B cell (primary cell): ENCODE data around the gene EPHB3. TPM values are rescaled to one million over a fixed set of nuclear protein-coding genes. Genes with fewer than 3 reads are reported as not detected.

ENCODE experiments used
- ATAC-seq: fragments of 200-7000 bp; cut with Tn5 transposase; one replicate; pipeline ENCODE4 v1.10.0; 2021; ENCODE audit warnings: low read depth, mild to moderate bottlenecking, moderate number of reproducible peaks, moderate library complexity
- CTCF ChIA-PET: fragments of 350-600 bp; sonication (Branson Sonifier 250); formaldehyde crosslinking; loops from one replicate; lab custom pipeline; 2021; ENCODE audit warnings: antibody characterized with exemption, inconsistent platforms; lab: Charles Lee
- POLR2A ChIA-PET: fragments of 350-600 bp; sonication (Branson Sonifier 250); formaldehyde crosslinking; loops from one replicate; lab custom pipeline; 2021; ENCODE audit warnings: antibody characterized with exemption; lab: Charles Lee
- DNase-seq: peaks from one replicate; pipeline ENCODE4 v3.0.0; 2013
- H2AFZ ChIP-seq: 2 replicates; pipeline ENCODE4 v1.6.1; 2012; ENCODE audit warnings: mild to moderate bottlenecking, low read depth, low read length; ENCODE audit not compliant: insufficient read depth, poor library complexity, severe bottlenecking
- H3K27ac ChIP-seq, 2 donors: 1 replicate in 1 of 2; 2 replicates in 1 of 2; pipeline ENCODE4 v1.5.1; 2012 to 2013; ENCODE audit warnings: low read length in 2 of 2, mild to moderate bottlenecking in 2 of 2, moderate library complexity in 1 of 2
- H3K27me3 ChIP-seq, 4 experiments: fragments of 200-600 bp in 1 of 4; sonication (generic) in 1 of 4; replicated peaks in 1 of 4; 1 replicate in 2 of 4; 2 replicates in 2 of 4; pipeline versions ENCODE4 v1.6.1 to v1.7.0; 2013 to 2016; ENCODE audit warnings: low read length in 3 of 4, mild to moderate bottlenecking in 2 of 4, mixed read lengths in 1 of 4, moderate library complexity in 1 of 4; ENCODE audit not compliant: insufficient read depth in 4 of 4, control insufficient read depth in 3 of 4; ENCODE audit errors: control extremely low read depth in 1 of 4
- H3K36me3 ChIP-seq, 2 experiments: replicated peaks in 1 of 2; 1 replicate in 1 of 2; 2 replicates in 1 of 2; pipeline versions ENCODE4 v1.6.1 to v1.7.1; 2013; ENCODE audit warnings: low read length in 1 of 2; ENCODE audit not compliant: insufficient read depth in 2 of 2, control insufficient read depth in 1 of 2; ENCODE audit errors: control extremely low read depth in 1 of 2, extremely low read depth in 1 of 2
- H3K4me1 ChIP-seq, 2 donors: fragments of 200-600 bp in 1 of 2; sonication (generic) in 1 of 2; 1 replicate in 1 of 2; 2 replicates in 1 of 2; pipeline versions ENCODE4 v1.5.1 to v1.6.1; 2013 to 2017; ENCODE audit warnings: low read length in 2 of 2; ENCODE audit not compliant: control insufficient read depth in 2 of 2, insufficient read depth in 2 of 2
- H3K4me2 ChIP-seq: replicated peaks from 2 replicates; pipeline ENCODE3; 2012; ENCODE audit warnings: mild to moderate bottlenecking, low read depth, low read length; ENCODE audit not compliant: poor library complexity, severe bottlenecking
- H3K4me3 ChIP-seq, 5 experiments: fragments of 200-600 bp in 1 of 5; sonication (generic) in 1 of 5; 1 replicate in 3 of 5; 2 replicates in 2 of 5; pipeline versions ENCODE4 v1.5.1 to v1.7.0; 2011 to 2016; ENCODE audit warnings: low read length in 4 of 5, mild to moderate bottlenecking in 4 of 5, low read depth in 2 of 5, control low read depth in 1 of 5, moderate library complexity in 1 of 5; ENCODE audit not compliant: insufficient read depth in 1 of 5; ENCODE audit errors: control extremely low read depth in 1 of 5, extremely low read depth in 1 of 5
- H3K79me2 ChIP-seq: fragments of 200-600 bp; sonication (generic); one replicate; pipeline ENCODE4 v1.6.0; 2016; ENCODE audit warnings: low read length; ENCODE audit not compliant: control insufficient read depth, insufficient read depth
- H3K9ac ChIP-seq: fragments of 200-600 bp; sonication (generic); 2 replicates; pipeline ENCODE4 v1.6.1; 2017; ENCODE audit warnings: mild to moderate bottlenecking, low read length, moderate library complexity
- H3K9me3 ChIP-seq, 3 donors: one replicate each; pipeline versions ENCODE4 v1.6.1 to v1.7.1; 2013; ENCODE audit warnings: low read length in 2 of 3; ENCODE audit not compliant: control insufficient read depth in 2 of 3, insufficient read depth in 1 of 3; ENCODE audit errors: control extremely low read depth in 1 of 3
- H4K20me1 ChIP-seq: 2 replicates; pipeline ENCODE4 v1.6.0; 2012; ENCODE audit warnings: mild to moderate bottlenecking, low read length; ENCODE audit not compliant: insufficient read depth, control insufficient read depth, poor library complexity, severe bottlenecking
- H3K27ac Mint-ChIP-seq: one replicate; pipeline ENCODE4 v1.8.0; 2021; ENCODE audit warnings: mixed read lengths
- H3K27me3 Mint-ChIP-seq: one replicate; pipeline ENCODE4 v1.8.0; 2021; ENCODE audit warnings: mixed read lengths
- H3K4me1 Mint-ChIP-seq: one replicate; pipeline ENCODE4 v1.8.0; 2021; ENCODE audit warnings: mixed read lengths
- H3K4me3 Mint-ChIP-seq: one replicate; pipeline ENCODE4 v1.8.0; 2021; ENCODE audit warnings: mixed read lengths
- H3K9me3 Mint-ChIP-seq: one replicate; pipeline ENCODE4 v1.8.0; 2022; ENCODE audit warnings: mixed read lengths; ENCODE audit not compliant: insufficient read depth
- CTCF ChIP-seq: fragments of 200-600 bp; IDR thresholded peaks from one replicate; pipeline ENCODE4 v1.8.0; 2022; ENCODE audit warnings: antibody characterized with exemption, mild to moderate bottlenecking
- EZH2 ChIP-seq: IDR thresholded peaks from 2 replicates; pipeline ENCODE4 v1.6.1; 2012; ENCODE audit warnings: borderline replicate concordance, low read depth, mild to moderate bottlenecking, moderate library complexity, low read length; ENCODE audit not compliant: insufficient read depth, poor library complexity, severe bottlenecking
- WGBS: methylation state at CpG from one replicate; pipeline ENCODE4 v1.1.5; 2013; ENCODE audit warnings: missing lambda C conversion rate; ENCODE audit not compliant: insufficient coverage; 5-methylcytosine and 5-hydroxymethylcytosine counted together
- intact Hi-C: fragments of 100-400 bp; cut with micrococcal nuclease; formaldehyde crosslinking; loops from one replicate; pipeline ENCODE4 v1.10.0; 2022
- polyA plus RNA-seq: library from polyadenylated mRNA; depleted of rRNA; stranded (reverse); fragments of >200 nt; gene quantifications from 2 replicates; pipeline ENCODE4 v1.2.3, GENCODE V29; 2012
- total RNA-seq, 2 donors: library from RNA; stranded (reverse); fragments of 120-200 nt in 1 of 2; gene quantifications; 1 replicate in 1 of 2; 2 replicates in 1 of 2; pipeline versions ENCODE4 v1.2.3 to v1.2.4, GENCODE V29; 2013 to 2022

The EPHB3 gene
- total and polyA plus RNA-seq, 2 donors (not counting 1 experiment from before 2014, with no cell fraction given): 0.06 to 0.07 TPM

DNA sequence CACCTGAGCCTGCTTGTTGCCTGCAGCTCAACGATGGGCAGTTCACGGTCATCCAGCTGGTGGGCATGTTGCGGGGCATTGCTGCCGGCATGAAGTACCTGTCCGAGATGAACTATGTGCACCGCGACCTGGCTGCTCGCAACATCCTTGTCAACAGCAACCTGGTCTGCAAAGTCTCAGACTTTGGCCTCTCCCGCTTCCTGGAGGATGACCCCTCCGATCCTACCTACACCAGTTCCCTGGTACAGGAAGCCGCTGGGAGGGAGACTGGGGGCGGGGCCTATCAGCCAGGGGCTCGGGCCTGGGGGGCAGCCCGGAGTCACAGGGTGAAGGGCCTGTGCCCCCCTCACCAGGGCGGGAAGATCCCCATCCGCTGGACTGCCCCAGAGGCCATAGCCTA lies 18.8 kb downstream of the EPHB3 start:
- no peaks in the 10 kb centered on the region for H3K9me3 Mint-ChIP-seq

DNA sequence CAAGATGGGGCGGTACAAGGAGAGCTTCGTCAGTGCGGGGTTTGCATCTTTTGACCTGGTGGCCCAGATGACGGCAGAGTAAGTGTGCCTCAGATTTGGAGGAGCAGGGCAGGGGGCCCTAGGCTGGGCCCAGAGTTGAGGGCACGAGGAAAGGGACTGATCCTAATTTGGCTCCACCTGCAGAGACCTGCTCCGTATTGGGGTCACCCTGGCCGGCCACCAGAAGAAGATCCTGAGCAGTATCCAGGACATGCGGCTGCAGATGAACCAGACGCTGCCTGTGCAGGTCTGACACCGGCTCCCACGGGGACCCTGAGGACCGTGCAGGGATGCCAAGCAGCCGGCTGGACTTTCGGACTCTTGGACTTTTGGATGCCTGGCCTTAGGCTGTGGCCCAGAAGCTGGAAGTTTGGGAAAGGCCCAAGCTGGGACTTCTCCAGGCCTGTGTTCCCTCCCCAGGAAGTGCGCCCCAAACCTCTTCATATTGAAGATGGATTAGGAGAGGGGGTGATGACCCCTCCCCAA lies 19.8 kb downstream of the EPHB3 start:
- WGBS: 91% methylated on average over 14 of the region's 15 CpGs
- Histone ChIP-seq H3K9me3 (no peaks in the 10 kb centered on the region), H3K79me2 (no peaks in the 10 kb centered on the region), H3K36me3 (no peaks in the 10 kb centered on the region), H3K27me3 (peaks cover 0 to 33% (median 7%) of the 10 kb centered on the region in 4 experiments), H4K20me1 (no peaks in the 10 kb centered on the region), H3K9ac (no peak overlapping the region), H3K4me1 (peaks cover 9 to 12% of the 10 kb centered on the region in 2 donors), H2AFZ (no peak overlapping the region), H3K4me3 (no peak overlapping the region), H3K4me2 (no peak overlapping the region), H3K27ac (no peak overlapping the region)
- H3K4me1 Mint-ChIP-seq: peaks cover 12% of the 10 kb centered on the region
- CTCF ChIA-PET: no interaction called here
- no peak for TF ChIP-seq CTCF
- TF ChIP-seq EZH2: no peak
- H3K9me3 Mint-ChIP-seq: no peaks in the 10 kb centered on the region
- intact Hi-C loops: no loop called here
- DNase-seq (no peak), ATAC-seq (no peak)
- H3K27ac Mint-ChIP-seq: no peak overlapping the region
- no peak overlapping the region for H3K4me3 Mint-ChIP-seq
- POLR2A ChIA-PET: no interaction called here
- H3K27me3 Mint-ChIP-seq: peaks cover 42% of the 10 kb centered on the region

More for the DNA sequence above, 18.8 kb downstream of the EPHB3 start:
- H3K27ac Mint-ChIP-seq: no peak overlapping the region
- peaks cover 0 to 33% (median 7%) of the 10 kb centered on the region in 4 experiments for H3K27me3 ChIP-seq
- peaks cover 12% of the 10 kb centered on the region for H3K4me1 Mint-ChIP-seq
- ChIA-PET CTCF (interaction anchor here (2.9 kb wide), 1 partner anchor 19 kb away, joined by 10 read pairs; the partner anchor contains the start of gene EPHB3), POLR2A (no interaction called here)
- H4K20me1 ChIP-seq: no peaks in the 10 kb centered on the region
- intact Hi-C loops: no loop called here
- H3K9ac ChIP-seq: no peak overlapping the region
- H3K27me3 Mint-ChIP-seq: peaks cover 44% of the 10 kb centered on the region
- no peak overlapping the region for H2AFZ ChIP-seq
- ATAC-seq: no peak
- H3K36me3 ChIP-seq: no peaks in the 10 kb centered on the region
- H3K4me3 Mint-ChIP-seq: no peak overlapping the region
- no peaks in the 10 kb centered on the region for H3K9me3 ChIP-seq
- peaks cover 9 to 12% of the 10 kb centered on the region in 2 donors for H3K4me1 ChIP-seq
- no peak overlapping the region for H3K4me2 ChIP-seq
- no peak overlapping the region for H3K27ac ChIP-seq
- no peak overlapping the region for H3K4me3 ChIP-seq
- H3K79me2 ChIP-seq: no peaks in the 10 kb centered on the region
- TF ChIP-seq CTCF (no peak), EZH2 (no peak)
- WGBS: 91% methylated on average over 16 of the region's 16 CpGs
- DNase-seq: no peak
